ENCODE results near the gene GPR26. TPM values are rescaled to one million over a fixed set of nuclear protein-coding genes. Genes with fewer than 3 reads are reported as not detected.

GPR26 gene, protein sequence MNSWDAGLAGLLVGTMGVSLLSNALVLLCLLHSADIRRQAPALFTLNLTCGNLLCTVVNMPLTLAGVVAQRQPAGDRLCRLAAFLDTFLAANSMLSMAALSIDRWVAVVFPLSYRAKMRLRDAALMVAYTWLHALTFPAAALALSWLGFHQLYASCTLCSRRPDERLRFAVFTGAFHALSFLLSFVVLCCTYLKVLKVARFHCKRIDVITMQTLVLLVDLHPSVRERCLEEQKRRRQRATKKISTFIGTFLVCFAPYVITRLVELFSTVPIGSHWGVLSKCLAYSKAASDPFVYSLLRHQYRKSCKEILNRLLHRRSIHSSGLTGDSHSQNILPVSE
- total RNA-seq: not detected in 2 replicates

DNA sequence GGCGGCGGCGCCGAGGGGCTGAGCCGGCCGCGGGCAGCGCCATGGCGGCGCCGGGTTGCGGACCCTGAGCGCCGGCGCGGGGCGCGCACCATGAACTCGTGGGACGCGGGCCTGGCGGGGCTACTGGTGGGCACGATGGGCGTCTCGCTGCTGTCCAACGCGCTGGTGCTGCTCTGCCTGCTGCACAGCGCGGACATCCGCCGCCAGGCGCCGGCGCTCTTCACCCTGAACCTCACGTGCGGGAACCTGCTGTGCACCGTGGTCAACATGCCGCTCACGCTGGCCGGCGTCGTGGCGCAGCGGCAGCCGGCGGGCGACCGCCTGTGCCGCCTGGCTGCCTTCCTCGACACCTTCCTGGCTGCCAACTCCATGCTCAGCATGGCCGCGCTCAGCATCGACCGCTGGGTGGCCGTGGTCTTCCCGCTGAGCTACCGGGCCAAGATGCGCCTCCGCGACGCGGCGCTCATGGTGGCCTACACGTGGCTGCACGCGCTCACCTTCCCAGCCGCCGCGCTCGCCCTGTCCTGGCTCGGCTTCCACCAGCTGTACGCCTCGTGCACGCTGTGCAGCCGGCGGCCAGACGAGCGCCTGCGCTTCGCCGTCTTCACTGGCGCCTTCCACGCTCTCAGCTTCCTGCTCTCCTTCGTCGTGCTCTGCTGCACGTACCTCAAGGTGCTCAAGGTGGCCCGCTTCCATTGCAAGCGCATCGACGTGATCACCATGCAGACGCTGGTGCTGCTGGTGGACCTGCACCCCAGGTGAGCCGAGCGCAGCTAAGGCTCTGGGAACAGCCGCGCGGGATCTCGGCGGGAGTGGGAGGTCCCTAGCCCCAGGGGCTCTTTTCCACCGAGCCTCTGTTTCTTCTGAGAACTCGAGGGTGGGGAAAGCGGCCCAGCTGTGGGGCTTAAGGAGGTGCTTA, at the start of gene GPR26:
Gene GPR26 (plus strand): TSS at position 38 of the 919 bp plus-strand sequence. CDS start 53 bp downstream, at position 91.

Other genes with a start within 250 kb of the GPR26 start
- 1.8 TPM in 1 of 2 replicates, not detected in the other for gene CPXM2, start 225.5 kb downstream of the GPR26 start, total RNA-seq